ENCODE measurements around the gene GSTK1. TPM values are rescaled to one million over a fixed set of nuclear protein-coding genes. Genes with fewer than 3 reads are reported as not detected.

GSTK1 gene
- total and polyA plus RNA-seq, 10 of the 15 experiments (the other 5 are each of a cell fraction or from before 2014, with no cell fraction given) = 76.2 to 166 (median 127) TPM

DNA sequence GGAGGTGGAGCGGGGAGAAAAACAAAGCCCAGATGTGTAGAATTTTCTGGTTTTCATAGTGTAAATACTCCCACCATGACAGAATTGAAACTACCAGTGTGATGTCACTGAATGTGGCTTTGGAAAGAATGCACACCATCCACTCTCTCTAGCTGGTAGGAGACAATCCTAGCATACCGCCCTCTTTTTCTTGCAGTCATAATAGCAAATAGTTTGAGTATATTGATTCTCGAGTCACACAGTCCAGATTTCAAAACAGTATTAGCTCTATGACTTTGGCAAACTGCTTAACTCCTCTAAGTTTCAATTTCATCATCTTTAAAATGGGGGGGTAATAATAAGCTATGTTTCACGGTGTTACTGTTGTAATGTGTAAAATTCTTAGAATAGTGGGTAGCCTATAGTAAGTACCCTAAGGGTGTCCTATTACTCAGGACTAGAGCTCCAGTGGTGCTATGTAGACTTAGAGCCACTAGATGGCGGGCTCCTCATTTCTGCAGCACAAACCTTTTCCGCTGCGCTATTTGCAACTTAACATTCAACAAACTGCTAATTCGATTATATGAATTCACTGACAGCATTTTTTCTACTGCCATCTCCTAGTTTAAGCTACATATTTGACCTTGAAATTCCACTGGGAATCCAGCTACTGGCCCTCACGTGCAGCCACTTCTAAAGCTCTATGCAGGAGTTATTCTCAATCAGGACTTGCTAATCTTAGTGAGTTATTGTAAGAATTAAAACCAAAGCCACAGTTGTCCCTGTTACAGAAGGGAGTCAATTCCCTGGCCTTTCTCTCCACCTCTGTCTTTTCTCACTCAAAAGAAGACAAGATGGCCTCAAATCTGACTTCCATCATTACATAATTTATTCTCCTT lies 22.7 kb upstream of the GSTK1 start (continued):
- TF ChIP-seq IKZF2 (IDR thresholded peaks at IDR 0.05) (no peak), NFYA (IDR thresholded peaks at IDR 0.05; ENCODE audit: borderline replicate concordance, low read depth, low read length) (no peak), SUZ12 (IDR thresholded peaks at IDR 0.05; ENCODE audit: unreplicated experiment) (no peak), CHD4 (IDR thresholded peaks at IDR 0.05) (no peak), CREB1 (IDR thresholded peaks at IDR 0.05; ENCODE audit: low read depth) (no peak), ZNF24 (IDR thresholded peaks at IDR 0.05) (0 out of 2 replicates have a peak, but pooled peaks have one; percentile 37), RB1 (IDR thresholded peaks at IDR 0.05; ENCODE audit: borderline replicate concordance) (no peak), FOXM1 (IDR thresholded peaks at IDR 0.05; ENCODE audit: low read depth, low read length) (0 out of 2 replicates have a peak, but pooled peaks have one; percentile 28), YY1 (IDR thresholded peaks at IDR 0.05; ENCODE audit: low read depth, low read length) (0 out of 2 replicates have a peak, but pooled peaks have one; percentile 55), RFX5 (IDR thresholded peaks at IDR 0.05; ENCODE audit: low read depth, low read length) (no peak), TCF7 (IDR thresholded peaks at IDR 0.05; ENCODE audit: borderline replicate concordance) (0 out of 2 replicates have a peak, but pooled peaks have one; percentile 16), NFIC (IDR thresholded peaks at IDR 0.05; ENCODE audit: low read depth, low read length) (no peak), GATAD2B (conservative IDR thresholded peaks at IDR 0.05; ENCODE audit: low read depth) (no peak), ZNF274 (IDR thresholded peaks at IDR 0.05; ENCODE audit: insufficient read depth, insufficient read length) (no peak)
- TF ChIP-seq, protein P1, sequence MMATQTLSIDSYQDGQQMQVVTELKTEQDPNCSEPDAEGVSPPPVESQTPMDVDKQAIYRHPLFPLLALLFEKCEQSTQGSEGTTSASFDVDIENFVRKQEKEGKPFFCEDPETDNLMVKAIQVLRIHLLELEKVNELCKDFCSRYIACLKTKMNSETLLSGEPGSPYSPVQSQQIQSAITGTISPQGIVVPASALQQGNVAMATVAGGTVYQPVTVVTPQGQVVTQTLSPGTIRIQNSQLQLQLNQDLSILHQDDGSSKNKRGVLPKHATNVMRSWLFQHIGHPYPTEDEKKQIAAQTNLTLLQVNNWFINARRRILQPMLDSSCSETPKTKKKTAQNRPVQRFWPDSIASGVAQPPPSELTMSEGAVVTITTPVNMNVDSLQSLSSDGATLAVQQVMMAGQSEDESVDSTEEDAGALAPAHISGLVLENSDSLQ (IDR thresholded peaks at IDR 0.05) = no peak
- TF ChIP-seq, protein P2, sequence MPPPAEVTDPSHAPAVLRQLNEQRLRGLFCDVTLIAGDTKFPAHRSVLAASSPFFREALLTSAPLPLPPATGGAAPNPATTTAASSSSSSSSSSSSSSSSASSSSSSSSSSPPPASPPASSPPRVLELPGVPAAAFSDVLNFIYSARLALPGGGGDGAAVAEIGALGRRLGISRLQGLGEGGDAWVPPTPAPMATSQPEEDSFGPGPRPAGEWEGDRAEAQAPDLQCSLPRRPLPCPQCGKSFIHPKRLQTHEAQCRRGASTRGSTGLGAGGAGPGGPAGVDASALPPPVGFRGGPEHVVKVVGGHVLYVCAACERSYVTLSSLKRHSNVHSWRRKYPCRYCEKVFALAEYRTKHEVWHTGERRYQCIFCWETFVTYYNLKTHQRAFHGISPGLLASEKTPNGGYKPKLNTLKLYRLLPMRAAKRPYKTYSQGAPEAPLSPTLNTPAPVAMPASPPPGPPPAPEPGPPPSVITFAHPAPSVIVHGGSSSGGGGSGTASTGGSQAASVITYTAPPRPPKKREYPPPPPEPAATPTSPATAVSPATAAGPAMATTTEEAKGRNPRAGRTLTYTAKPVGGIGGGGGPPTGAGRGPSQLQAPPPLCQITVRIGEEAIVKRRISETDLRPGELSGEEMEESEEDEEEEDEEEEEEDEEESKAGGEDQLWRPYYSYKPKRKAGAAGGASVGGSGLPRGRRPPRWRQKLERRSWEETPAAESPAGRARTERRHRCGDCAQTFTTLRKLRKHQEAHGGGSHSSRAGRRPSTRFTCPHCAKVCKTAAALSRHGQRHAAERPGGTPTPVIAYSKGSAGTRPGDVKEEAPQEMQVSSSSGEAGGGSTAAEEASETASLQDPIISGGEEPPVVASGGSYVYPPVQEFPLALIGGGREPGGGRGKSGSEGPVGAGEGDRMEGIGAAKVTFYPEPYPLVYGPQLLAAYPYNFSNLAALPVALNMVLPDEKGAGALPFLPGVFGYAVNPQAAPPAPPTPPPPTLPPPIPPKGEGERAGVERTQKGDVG (CRISPR knock-in tag; IDR thresholded peaks at IDR 0.05) = no peak
- TF ChIP-seq, protein P3, sequence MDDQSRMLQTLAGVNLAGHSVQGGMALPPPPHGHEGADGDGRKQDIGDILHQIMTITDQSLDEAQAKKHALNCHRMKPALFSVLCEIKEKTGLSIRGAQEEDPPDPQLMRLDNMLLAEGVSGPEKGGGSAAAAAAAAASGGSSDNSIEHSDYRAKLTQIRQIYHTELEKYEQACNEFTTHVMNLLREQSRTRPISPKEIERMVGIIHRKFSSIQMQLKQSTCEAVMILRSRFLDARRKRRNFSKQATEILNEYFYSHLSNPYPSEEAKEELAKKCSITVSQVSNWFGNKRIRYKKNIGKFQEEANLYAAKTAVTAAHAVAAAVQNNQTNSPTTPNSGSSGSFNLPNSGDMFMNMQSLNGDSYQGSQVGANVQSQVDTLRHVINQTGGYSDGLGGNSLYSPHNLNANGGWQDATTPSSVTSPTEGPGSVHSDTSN (IDR thresholded peaks at IDR 0.05; ENCODE audit: insufficient replicate concordance, low read depth, low read length) = no peak
- TF ChIP-seq, protein P4, sequence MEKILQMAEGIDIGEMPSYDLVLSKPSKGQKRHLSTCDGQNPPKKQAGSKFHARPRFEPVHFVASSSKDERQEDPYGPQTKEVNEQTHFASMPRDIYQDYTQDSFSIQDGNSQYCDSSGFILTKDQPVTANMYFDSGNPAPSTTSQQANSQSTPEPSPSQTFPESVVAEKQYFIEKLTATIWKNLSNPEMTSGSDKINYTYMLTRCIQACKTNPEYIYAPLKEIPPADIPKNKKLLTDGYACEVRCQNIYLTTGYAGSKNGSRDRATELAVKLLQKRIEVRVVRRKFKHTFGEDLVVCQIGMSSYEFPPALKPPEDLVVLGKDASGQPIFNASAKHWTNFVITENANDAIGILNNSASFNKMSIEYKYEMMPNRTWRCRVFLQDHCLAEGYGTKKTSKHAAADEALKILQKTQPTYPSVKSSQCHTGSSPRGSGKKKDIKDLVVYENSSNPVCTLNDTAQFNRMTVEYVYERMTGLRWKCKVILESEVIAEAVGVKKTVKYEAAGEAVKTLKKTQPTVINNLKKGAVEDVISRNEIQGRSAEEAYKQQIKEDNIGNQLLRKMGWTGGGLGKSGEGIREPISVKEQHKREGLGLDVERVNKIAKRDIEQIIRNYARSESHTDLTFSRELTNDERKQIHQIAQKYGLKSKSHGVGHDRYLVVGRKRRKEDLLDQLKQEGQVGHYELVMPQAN (conservative IDR thresholded peaks at IDR 0.05) = no peak
